ENCODE measurements around the gene OXNAD1. TPM values are rescaled to one million over a fixed set of nuclear protein-coding genes. Genes with fewer than 3 reads are reported as not detected.

OXNAD1 gene
- total and polyA plus RNA-seq, 2 of the 13 experiments (the other 11 are each of a cell fraction or from before 2014, with no cell fraction given), result 9.9 to 18.8 TPM

DNA sequence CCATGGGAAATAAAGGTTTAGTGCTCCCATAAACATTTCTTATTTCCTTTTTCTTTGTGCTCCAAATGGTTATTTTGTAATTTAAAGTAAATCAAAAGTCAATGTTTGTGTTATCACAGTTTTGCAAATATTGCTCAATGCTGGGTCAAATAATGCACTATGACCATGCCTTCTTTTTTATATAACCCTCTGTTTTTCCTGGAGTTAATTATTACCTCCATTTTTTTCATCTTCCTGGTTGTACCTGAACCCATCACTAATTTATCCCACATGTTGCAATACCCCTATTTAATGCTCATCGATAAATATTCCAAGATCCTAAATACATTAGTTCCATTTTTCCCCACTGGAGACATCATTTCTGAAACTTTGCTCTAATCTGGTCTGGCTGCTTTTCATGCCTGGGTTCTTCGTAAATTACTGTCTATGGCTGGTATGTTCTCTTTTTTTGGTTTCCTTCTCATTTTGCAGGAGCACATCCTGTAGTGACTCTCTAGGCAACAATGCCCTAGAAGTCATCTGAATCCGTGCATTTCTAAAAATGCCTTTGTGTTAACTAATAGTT, 66.4 kb downstream of the OXNAD1 start (continued):
- TF ChIP-seq SRSF4 (IDR thresholded peaks at IDR 0.05; ENCODE audit: low read depth, low read length, poor library complexity, severe bottlenecking) (no peak), RERE (CRISPR knock-in tag; IDR thresholded peaks at IDR 0.05; ENCODE audit: low read depth) (peak; percentile 65; the same call in 1 of the 2 replicates), ZNF790 (CRISPR knock-in tag; IDR thresholded peaks at IDR 0.05; ENCODE audit: borderline replicate concordance) (no peak), ZNF331 (CRISPR knock-in tag; IDR thresholded peaks at IDR 0.05) (0 out of 2 replicates have a peak, but pooled peaks have one; percentile 50), TFE3 (CRISPR knock-in tag; IDR thresholded peaks at IDR 0.05) (peak; percentile 28; the same call in 1 of the 2 replicates), ZFP82 (CRISPR knock-in tag; IDR thresholded peaks at IDR 0.05; ENCODE audit: borderline replicate concordance) (no peak), ZNF256 (CRISPR knock-in tag; conservative IDR thresholded peaks at IDR 0.05) (no peak), ZNF546 (CRISPR knock-in tag; conservative IDR thresholded peaks at IDR 0.05) (no peak), STAT5B (CRISPR knock-in tag; IDR thresholded peaks at IDR 0.05) (no peak), NCOA2 (CRISPR knock-in tag; IDR thresholded peaks at IDR 0.05) (peak; percentile 92), ZNF468 (CRISPR knock-in tag; IDR thresholded peaks at IDR 0.05) (no peak), NR2F2 (IDR thresholded peaks at IDR 0.05; ENCODE audit: borderline replicate concordance, low read depth) (peak; percentile 59; the same call in 1 of the 2 replicates), SOX13 (IDR thresholded peaks at IDR 0.05) (no peak), SOX13 (CRISPR knock-in tag; conservative IDR thresholded peaks at IDR 0.05 in 1 of 2, IDR thresholded peaks at IDR 0.05 in 1 of 2) (peak in 1 of 2 experiments; percentile 86; a peak in 2 of 4 replicates), GFI1 (CRISPR knock-in tag; IDR thresholded peaks at IDR 0.05; ENCODE audit: borderline replicate concordance) (peak; percentile 99), PLRG1 (conservative IDR thresholded peaks at IDR 0.05) (no peak), RXRB (CRISPR knock-in tag; IDR thresholded peaks at IDR 0.05; ENCODE audit: borderline replicate concordance) (peak; percentile 90), SETDB1 (CRISPR knock-in tag; IDR thresholded peaks at IDR 0.05; ENCODE audit: borderline replicate concordance) (peak; percentile 92; the same call in 1 of the 2 replicates), MED1 (CRISPR knock-in tag; IDR thresholded peaks at IDR 0.05) (peak; percentile 87), PHF20 (CRISPR knock-in tag; IDR thresholded peaks at IDR 0.05) (no peak), SRY (CRISPR knock-in tag; IDR thresholded peaks at IDR 0.05) (no peak), NRL (CRISPR knock-in tag; IDR thresholded peaks at IDR 0.05; ENCODE audit: borderline replicate concordance) (no peak), PPARG (CRISPR knock-in tag; conservative IDR thresholded peaks at IDR 0.05) (peak; percentile 74), DPF2 (CRISPR knock-in tag; IDR thresholded peaks at IDR 0.05; ENCODE audit: borderline replicate concordance, low read depth) (0 out of 2 replicates have a peak, but pooled peaks have one; percentile 26), ZNF768 (CRISPR knock-in tag; IDR thresholded peaks at IDR 0.05) (no peak), ZNF225 (CRISPR knock-in tag; IDR thresholded peaks at IDR 0.05) (no peak)

All from HepG2 (cell line).